ENCODE measurements around the gene SLC15A5. TPM values are rescaled to one million over a fixed set of nuclear protein-coding genes. Genes with fewer than 3 reads are reported as not detected.

The SLC15A5 gene
- total RNA-seq, 2 donors from 2014 or later: not detected

DNA sequence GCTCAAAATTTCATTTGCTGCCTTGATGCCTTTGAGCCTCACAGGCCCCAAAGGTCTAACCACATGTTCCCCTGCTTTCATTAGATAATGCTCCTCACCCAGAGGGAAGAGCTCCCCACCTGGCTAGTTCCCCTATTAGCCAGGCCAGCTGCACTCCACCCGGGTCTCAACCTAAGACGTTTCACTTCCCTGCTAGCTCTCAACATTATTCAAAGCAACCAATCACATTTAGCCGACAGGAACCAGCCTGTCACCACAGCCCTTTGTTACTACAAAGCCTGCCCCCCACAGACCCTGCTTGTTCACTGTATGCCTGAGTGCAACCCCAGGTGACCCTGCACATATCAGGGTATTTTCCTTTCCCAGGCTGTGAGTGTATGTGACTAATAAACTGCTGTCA lies 78.6 kb downstream of the SLC15A5 start:
- DNase-seq (ENCODE audit: low spot score) (no peak), ATAC-seq (ENCODE audit: insufficient number of reproducible peaks, low FRiP score, low read depth) (no peak)
- Histone ChIP-seq H3K9me3 (no peaks in the 10 kb centered on the region), H3K27ac (no peak overlapping the region), H3K4me3 (no peak overlapping the region), H3K36me3 (no peaks in the 10 kb centered on the region), H3K4me1 (ENCODE audit: control insufficient read depth in 1 of 2, low read depth in 2 of 2) (no peaks in the 10 kb centered on the region), H3K27me3 (replicated peaks; ENCODE audit: insufficient read depth) (no peaks in the 10 kb centered on the region)
- TF ChIP-seq, protein P1, sequence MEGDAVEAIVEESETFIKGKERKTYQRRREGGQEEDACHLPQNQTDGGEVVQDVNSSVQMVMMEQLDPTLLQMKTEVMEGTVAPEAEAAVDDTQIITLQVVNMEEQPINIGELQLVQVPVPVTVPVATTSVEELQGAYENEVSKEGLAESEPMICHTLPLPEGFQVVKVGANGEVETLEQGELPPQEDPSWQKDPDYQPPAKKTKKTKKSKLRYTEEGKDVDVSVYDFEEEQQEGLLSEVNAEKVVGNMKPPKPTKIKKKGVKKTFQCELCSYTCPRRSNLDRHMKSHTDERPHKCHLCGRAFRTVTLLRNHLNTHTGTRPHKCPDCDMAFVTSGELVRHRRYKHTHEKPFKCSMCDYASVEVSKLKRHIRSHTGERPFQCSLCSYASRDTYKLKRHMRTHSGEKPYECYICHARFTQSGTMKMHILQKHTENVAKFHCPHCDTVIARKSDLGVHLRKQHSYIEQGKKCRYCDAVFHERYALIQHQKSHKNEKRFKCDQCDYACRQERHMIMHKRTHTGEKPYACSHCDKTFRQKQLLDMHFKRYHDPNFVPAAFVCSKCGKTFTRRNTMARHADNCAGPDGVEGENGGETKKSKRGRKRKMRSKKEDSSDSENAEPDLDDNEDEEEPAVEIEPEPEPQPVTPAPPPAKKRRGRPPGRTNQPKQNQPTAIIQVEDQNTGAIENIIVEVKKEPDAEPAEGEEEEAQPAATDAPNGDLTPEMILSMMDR (IDR thresholded peaks at IDR 0.05): no peak

DNA sequence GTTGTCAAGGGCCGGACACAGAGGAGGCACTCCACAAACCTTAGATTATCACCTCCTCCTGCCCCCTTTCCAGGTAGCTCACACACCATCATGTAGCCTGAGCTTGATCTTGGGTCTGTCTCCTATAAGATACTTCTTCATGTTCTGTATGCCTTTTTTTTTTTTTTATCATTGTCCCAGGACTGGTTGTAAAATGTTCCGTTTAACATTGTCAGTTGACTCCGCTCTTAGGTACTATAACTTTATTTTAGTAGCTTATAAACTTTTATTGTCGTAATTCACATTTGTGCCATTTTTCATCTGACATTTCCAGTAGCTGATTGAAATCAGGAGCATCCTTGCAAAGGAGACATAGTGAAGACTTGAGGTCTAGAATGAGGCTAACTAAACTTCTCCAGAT lies 79.9 kb downstream of the SLC15A5 start:
- Histone ChIP-seq H3K36me3 (no peaks in the 10 kb centered on the region), H3K27me3 (replicated peaks; ENCODE audit: insufficient read depth) (no peaks in the 10 kb centered on the region), H3K4me1 (ENCODE audit: control insufficient read depth in 1 of 2, low read depth in 2 of 2) (no peaks in the 10 kb centered on the region), H3K9me3 (no peaks in the 10 kb centered on the region), H3K4me3 (no peak overlapping the region), H3K27ac (no peak overlapping the region)
- DNase-seq (ENCODE audit: low spot score) (no peak), ATAC-seq (ENCODE audit: insufficient number of reproducible peaks, low FRiP score, low read depth) (no peak)
- TF ChIP-seq, protein P1 (IDR thresholded peaks at IDR 0.05): no peak

DNA sequence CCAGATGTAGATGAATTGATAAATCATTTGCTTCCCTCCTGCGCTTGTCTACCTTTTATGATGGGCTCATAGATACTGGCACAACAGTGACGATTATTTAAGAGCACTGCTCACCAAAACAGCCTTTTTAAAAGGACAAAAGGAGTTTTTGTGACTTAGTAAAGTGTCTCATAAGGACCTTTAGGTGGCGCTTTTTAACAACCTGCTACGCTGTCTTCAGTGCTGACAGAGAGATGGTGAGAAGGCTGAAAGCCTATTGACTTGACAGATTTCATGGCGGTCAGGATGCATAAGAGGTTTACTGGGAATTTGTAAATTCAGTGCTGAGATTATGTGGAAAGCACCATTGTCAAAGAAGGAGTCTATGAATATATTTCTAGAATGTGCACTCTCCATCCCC lies 87.6 kb downstream of the SLC15A5 start:
- no peaks in the 10 kb centered on the region for H3K27me3 ChIP-seq (replicated peaks; ENCODE audit: insufficient read depth)
- no peak overlapping the region for H3K4me3 ChIP-seq
- no peak overlapping the region for H3K27ac ChIP-seq
- TF ChIP-seq, protein P1 (IDR thresholded peaks at IDR 0.05): no peak
- no peaks in the 10 kb centered on the region for H3K36me3 ChIP-seq
- no peaks in the 10 kb centered on the region for H3K9me3 ChIP-seq
- no peaks in the 10 kb centered on the region for H3K4me1 ChIP-seq (ENCODE audit: control insufficient read depth in 1 of 2, low read depth in 2 of 2)
- ATAC-seq (ENCODE audit: insufficient number of reproducible peaks, low FRiP score, low read depth) (no peak), DNase-seq (ENCODE audit: low spot score) (no peak)

DNA sequence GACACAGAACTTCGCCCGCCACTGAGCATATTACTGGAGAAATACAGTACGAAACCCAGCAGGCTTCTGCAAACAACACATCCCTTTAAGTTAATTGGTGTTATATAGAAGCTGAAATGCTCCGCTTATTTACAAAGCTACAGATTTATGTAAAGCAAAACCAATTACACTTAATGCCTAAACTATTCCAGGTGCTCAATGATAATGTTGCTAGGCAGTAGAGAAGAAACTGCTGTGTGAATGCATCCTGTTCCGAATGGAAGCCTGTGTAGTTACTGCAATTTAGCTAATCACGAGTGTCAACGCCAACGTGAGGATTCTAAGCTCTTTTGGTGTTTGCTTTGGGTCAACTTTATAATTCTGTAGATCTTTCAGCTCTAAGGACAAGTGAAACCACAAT lies 89.8 kb downstream of the SLC15A5 start:
- ATAC-seq (ENCODE audit: insufficient number of reproducible peaks, low FRiP score, low read depth) (no peak), DNase-seq (ENCODE audit: low spot score) (no peak)
- Histone ChIP-seq H3K4me3 (no peak overlapping the region), H3K27ac (no peak overlapping the region), H3K4me1 (ENCODE audit: control insufficient read depth in 1 of 2, low read depth in 2 of 2) (no peaks in the 10 kb centered on the region), H3K36me3 (no peaks in the 10 kb centered on the region), H3K9me3 (no peaks in the 10 kb centered on the region), H3K27me3 (replicated peaks; ENCODE audit: insufficient read depth) (no peaks in the 10 kb centered on the region)
- TF ChIP-seq, protein P1 (IDR thresholded peaks at IDR 0.05): no peak

DNA sequence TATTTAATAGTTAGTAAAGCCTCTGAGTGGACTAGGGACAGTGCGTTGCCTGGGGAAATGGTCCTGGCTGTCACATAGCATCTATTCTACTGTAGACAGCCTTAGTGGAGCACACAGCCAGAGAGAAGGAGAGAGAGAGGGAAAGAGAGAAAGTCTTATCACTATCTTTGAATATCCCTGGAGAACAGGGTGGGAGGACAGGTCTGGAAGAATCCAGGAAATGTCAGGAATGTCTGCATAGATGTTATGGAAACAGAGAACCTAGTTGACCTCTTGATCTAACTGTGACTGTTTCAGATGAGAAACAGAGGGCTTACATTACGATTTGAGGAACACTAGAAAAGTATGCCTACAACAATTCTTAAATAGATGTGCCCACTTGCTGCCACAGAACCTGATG lies 92.8 kb downstream of the SLC15A5 start:
- Histone ChIP-seq H3K27me3 (replicated peaks; ENCODE audit: insufficient read depth) (no peaks in the 10 kb centered on the region), H3K27ac (no peak overlapping the region), H3K4me1 (ENCODE audit: control insufficient read depth in 1 of 2, low read depth in 2 of 2) (no peaks in the 10 kb centered on the region), H3K9me3 (no peaks in the 10 kb centered on the region), H3K4me3 (no peak overlapping the region), H3K36me3 (no peaks in the 10 kb centered on the region)
- no peak for ATAC-seq (ENCODE audit: insufficient number of reproducible peaks, low FRiP score, low read depth)
- no peak for DNase-seq (ENCODE audit: low spot score)
- TF ChIP-seq, protein P1 (IDR thresholded peaks at IDR 0.05): no peak

Measured in thoracic aorta (tissue), 2 donors.